SK-N-SH (cell line): Measurements from ENCODE around the gene GAS7. TPM values are rescaled to one million over a fixed set of nuclear protein-coding genes. Genes with fewer than 3 reads are reported as not detected.
A peak's percentile ranks its signal among the peaks of the same experiment; 100 is the strongest.

Experiments
- CTCF ChIA-PET: fragments of 300-600, 350-600 bp; formaldehyde crosslinking; extraction: SDS; loops from one replicate; lab custom pipeline; 2021; lab: Yijun Ruan, JAX
- POLR2A ChIA-PET: fragments of 350-600 bp; sonication (Branson Sonifier 250); formaldehyde crosslinking; extraction: SDS; loops from one replicate; lab custom pipeline; 2020; ENCODE audit warnings: antibody characterized with exemption, inconsistent platforms; lab: Yijun Ruan, JAX
- DNase-seq: peaks from one replicate; pipeline ENCODE4 v3.0.0; 2012
- H2AFZ ChIP-seq: fragments of 200-600 bp; sonication (generic); 2 replicates; pipeline ENCODE4 v1.8.1; 2016; ENCODE audit warnings: antibody characterized with exemption, mild to moderate bottlenecking, low read depth
- H3F3A ChIP-seq: fragments of 200-600 bp; sonication (generic); replicated peaks from 2 replicates; pipeline ENCODE3; 2016; ENCODE audit warnings: antibody characterized with exemption, mild to moderate bottlenecking; ENCODE audit not compliant: insufficient read depth
- H3K27ac ChIP-seq, 2 experiments: fragments of 200-500 bp in 1 of 2; fragments of 200-600 bp in 1 of 2; sonication (Bioruptor generic) in 1 of 2; sonication (generic), shearing (Covaris generic) in 1 of 2; 2 replicates each; pipeline versions ENCODE4 v1.5.1 to v1.6.1; 2014 to 2016; ENCODE audit warnings: low read depth in 2 of 2, inconsistent platforms in 1 of 2, low read length in 1 of 2, mild to moderate bottlenecking in 1 of 2, mixed read lengths in 1 of 2
- H3K27me3 ChIP-seq: fragments of 200-600 bp; sonication (generic), shearing (Covaris generic); 2 replicates; pipeline ENCODE4 v1.6.1; 2016; ENCODE audit warnings: mixed run types; ENCODE audit not compliant: insufficient read depth
- H3K36me3 ChIP-seq, 2 experiments: fragments of 200-500 bp in 1 of 2; fragments of 200-600 bp in 1 of 2; sonication (Bioruptor generic) in 1 of 2; sonication (generic) in 1 of 2; replicated peaks in 1 of 2; 2 replicates each; pipeline versions ENCODE3 to v1.5.1; 2014 to 2016; ENCODE audit warnings: low read length in 1 of 2, mild to moderate bottlenecking in 1 of 2; ENCODE audit not compliant: insufficient read depth in 2 of 2, control insufficient read depth in 1 of 2
- H3K4me1 ChIP-seq, 2 experiments: fragments of 200-500 bp in 1 of 2; fragments of 200-600 bp in 1 of 2; sonication (Bioruptor generic) in 1 of 2; sonication (generic), shearing (Covaris generic) in 1 of 2; 2 replicates each; pipeline versions ENCODE4 v1.5.1 to v1.6.1; 2014 to 2016; ENCODE audit warnings: low read depth in 1 of 2, low read length in 1 of 2, mixed run types in 1 of 2; ENCODE audit not compliant: insufficient read depth in 2 of 2, control insufficient read depth in 1 of 2
- H3K4me2 ChIP-seq: fragments of 200-600 bp; sonication (generic), shearing (Covaris generic); 2 replicates; pipeline ENCODE4 v1.6.1; 2017; ENCODE audit warnings: mixed run types
- H3K4me3 ChIP-seq, 2 experiments: fragments of 200-500 bp in 1 of 2; fragments of 200-600 bp in 1 of 2; sonication (Bioruptor generic) in 1 of 2; sonication (generic), shearing (Covaris generic) in 1 of 2; 2 replicates each; pipeline versions ENCODE4 v1.5.1 to v1.8.1; 2014 to 2016; ENCODE audit warnings: low read depth in 2 of 2, inconsistent platforms in 1 of 2, low read length in 1 of 2, mild to moderate bottlenecking in 1 of 2, mixed read lengths in 1 of 2, moderate library complexity in 1 of 2
- H3K79me2 ChIP-seq: fragments of 200-600 bp; sonication (generic); 2 replicates; pipeline ENCODE4 v1.8.1; 2017; ENCODE audit warnings: mild to moderate bottlenecking; ENCODE audit not compliant: insufficient read depth
- H3K9ac ChIP-seq: fragments of 200-600 bp; sonication (generic); 2 replicates; pipeline ENCODE4 v1.6.1; 2017; ENCODE audit warnings: mixed run types
- H3K9me2 ChIP-seq: fragments of 200-600 bp; sonication (generic); 2 replicates; pipeline ENCODE4 v1.6.1; 2017; ENCODE audit warnings: mixed run types
- H3K9me3 ChIP-seq: fragments of 200-600 bp; sonication (generic); 2 replicates; pipeline ENCODE4 v1.6.1; 2017; ENCODE audit warnings: mixed run types, mild to moderate bottlenecking, moderate library complexity
- H4K20me1 ChIP-seq: fragments of 200-600 bp; sonication (generic); 2 replicates; pipeline ENCODE4 v1.6.1; 2017; ENCODE audit warnings: mild to moderate bottlenecking, mixed run types; ENCODE audit not compliant: insufficient read depth
- EZH2phosphoT487 ChIP-seq: fragments of 200-600 bp; sonication (generic); IDR thresholded peaks from 2 replicates; pipeline ENCODE4 v1.6.1; 2017; ENCODE audit warnings: low read depth, mixed run types, mild to moderate bottlenecking, antibody characterized with exemption, moderate library complexity, borderline replicate concordance
- FOSL2 ChIP-seq: IDR thresholded peaks from 2 replicates; pipeline ENCODE4 v1.4.0; 2012; ENCODE audit warnings: low read depth, mild to moderate bottlenecking, moderate library complexity, borderline replicate concordance
- FOXJ3 ChIP-seq: sonication (generic); formaldehyde crosslinking; IDR thresholded peaks from 2 replicates; pipeline ENCODE4 v1.5.1; 2020; ENCODE audit warnings: mild to moderate bottlenecking, missing genetic modification reagents
- RCOR1 ChIP-seq: fragments of 150-350 bp; IDR thresholded peaks from 2 replicates; pipeline ENCODE4 v1.6.1; 2017; ENCODE audit warnings: antibody characterized with exemption, low read length
- REST ChIP-seq: IDR thresholded peaks from 2 replicates; pipeline ENCODE4 v1.6.1; 2012; ENCODE audit warnings: mild to moderate bottlenecking, low read depth, low read length, moderate library complexity
- RXRA ChIP-seq: IDR thresholded peaks from 2 replicates; pipeline ENCODE4 v1.4.0; 2012; ENCODE audit warnings: low read depth, mild to moderate bottlenecking, borderline replicate concordance
- TCF12 ChIP-seq: IDR thresholded peaks from 2 replicates; pipeline ENCODE4 v1.4.0; 2012
- ZBTB33 ChIP-seq: IDR thresholded peaks from 2 replicates; pipeline ENCODE4 v1.4.0; 2012; ENCODE audit warnings: low read depth, borderline replicate concordance
- WGBS: methylation state at CpG from one replicate; pipeline ENCODE4 v1.1.6; 2017; ENCODE audit warnings: low lambda C conversion rate; 5-methylcytosine and 5-hydroxymethylcytosine counted together
- polyA plus RNA-seq, 3 experiments: library from polyadenylated mRNA; depleted of rRNA; stranded (reverse); fragments of >200 nt; gene quantifications; 2 replicates each; pipeline ENCODE4 v1.2.3, GENCODE V29; 2012

The GAS7 gene
- polyA plus RNA-seq, 1 of the 3 experiments (the other 2 are of a cell fraction) = 0.12 TPM

- H3K4me1 ChIP-seq = peaks cover 0 to 14% of the 10 kb centered on the region in 2 experiments; a peak in 1 of 4 replicates
- H3K9me3 ChIP-seq = no peaks in the 10 kb centered on the region
- H3K9ac ChIP-seq = no peak overlapping the region
- no peak overlapping the region for H3K4me3 ChIP-seq
- no peaks in the 10 kb centered on the region for H3K9me2 ChIP-seq
- CTCF ChIA-PET = no interaction called here
- peak overlapping the region in 1 of 2 experiments; percentile 24; a peak in 2 of 4 replicates for H3K27ac ChIP-seq
- H3F3A ChIP-seq = no peaks in the 10 kb centered on the region
- POLR2A ChIA-PET = no interaction called here
- H3K27me3 ChIP-seq = no peaks in the 10 kb centered on the region
- no peak for TF ChIP-seq EZH2phosphoT487
- TF ChIP-seq ZBTB33 = no peak
- TF ChIP-seq, all 33 proteins: peak for 0
- DNase-seq = no peak
- H4K20me1 ChIP-seq = no peaks in the 10 kb centered on the region
- WGBS = 35% methylated on average over 8 of the region's 8 CpGs
- no peak overlapping the region for H2AFZ ChIP-seq
- H3K4me2 ChIP-seq = no peak overlapping the region
- no peaks in the 10 kb centered on the region for H3K79me2 ChIP-seq
- H3K36me3 ChIP-seq = no peaks in the 10 kb centered on the region
Measured at GRCh38 chr17:10060526-10060925, 137.9 kb downstream of the GAS7 start.

GRCh38 chr17:10059684-10060211, 138.7 kb downstream of the GAS7 start:
- Histone ChIP-seq H3K4me3 (no peak overlapping the region), H3F3A (no peaks in the 10 kb centered on the region), H4K20me1 (no peaks in the 10 kb centered on the region), H3K36me3 (no peaks in the 10 kb centered on the region), H2AFZ (no peak overlapping the region), H3K27me3 (no peaks in the 10 kb centered on the region), H3K9ac (no peak overlapping the region)
- POLR2A ChIA-PET = no interaction called here
- WGBS = 23% methylated on average over 9 of the region's 11 CpGs
- DNase-seq = no peak
- no peak for TF ChIP-seq ZBTB33
- TF ChIP-seq TCF12 = no peak
- TF ChIP-seq RXRA = no peak
- no peak for TF ChIP-seq RCOR1
- TF ChIP-seq FOXJ3 = no peak
- TF ChIP-seq REST = no peak
- no peak for TF ChIP-seq FOSL2
- TF ChIP-seq, all 33 proteins: peak for 0
- H3K79me2 ChIP-seq = no peaks in the 10 kb centered on the region
- H3K9me3 ChIP-seq = no peaks in the 10 kb centered on the region
- H3K4me1 ChIP-seq = peaks cover 0 to 14% of the 10 kb centered on the region in 2 experiments; a peak in 1 of 4 replicates
- H3K4me2 ChIP-seq = no peak overlapping the region
- no peaks in the 10 kb centered on the region for H3K9me2 ChIP-seq
- CTCF ChIA-PET = no interaction called here
- no peak overlapping the region for H3K27ac ChIP-seq
